Left kidney (tissue), 8 donors: ENCODE measurements around the gene LRCH4. TPM values are rescaled to one million over a fixed set of nuclear protein-coding genes. Genes with fewer than 3 reads are reported as not detected.

Experiments used
- DNase-seq: peaks from one replicate; pipeline ENCODE4 v3.0.0-alpha.2; 2013
- long read RNA-seq, 8 donors: transcript quantifications; one replicate each; lab custom pipeline, GENCODE V29; 2026
- polyA plus RNA-seq: library from polyadenylated mRNA; unstranded; fragments of 120-200 nt; gene quantifications from one replicate; pipeline ENCODE4 v1.2.1, GENCODE V29; 2013; ENCODE audit not compliant: insufficient read length

The LRCH4 gene
- polyA plus RNA-seq = 37.7 TPM
- long read RNA-seq, donor 1, transcript LRCH4-201 (18 exons, 2,552 nt) = major isoform, 7 of 11 reads
- long read RNA-seq, donor 1, partial matches to known transcripts = 0 of 11 reads
- long read RNA-seq, donor 1, other reads (novel, unspliced or antisense) = 0 of 11 reads
- long read RNA-seq, donor 2, transcript LRCH4-206 (2 exons, 571 nt) = major isoform, 9 of 15 reads
- long read RNA-seq, donor 2, transcript LRCH4-201 (18 exons, 2,552 nt) = minor isoform, 5 of 15 reads
- long read RNA-seq, donor 2, partial matches to known transcripts = 0 of 15 reads
- long read RNA-seq, donor 2, other reads (novel, unspliced or antisense) = 0 of 15 reads
- long read RNA-seq, donor 3, partial matches to known transcripts = 0 of 5 reads
- long read RNA-seq, donor 3, other reads (novel, unspliced or antisense) = 0 of 5 reads
- long read RNA-seq, donor 4, partial matches to known transcripts = 0 of 1 reads
- long read RNA-seq, donor 4, other reads (novel, unspliced or antisense) = 0 of 1 reads
- long read RNA-seq, donor 5, transcript LRCH4-201 (18 exons, 2,552 nt) = major isoform, 5 of 9 reads
- long read RNA-seq, donor 5, partial matches to known transcripts = 0 of 9 reads
- long read RNA-seq, donor 5, other reads (novel, unspliced or antisense) = 0 of 9 reads
- long read RNA-seq, donor 6, transcript LRCH4-206 (2 exons, 571 nt) = major isoform, 8 of 13 reads
- long read RNA-seq, donor 6, partial matches to known transcripts = 0 of 13 reads
- long read RNA-seq, donor 6, other reads (novel, unspliced or antisense) = 0 of 13 reads
- long read RNA-seq, donor 7, transcript LRCH4-201 (18 exons, 2,552 nt) = minor isoform, 9 of 23 reads
- long read RNA-seq, donor 7, transcript LRCH4-206 (2 exons, 571 nt) = major isoform, 11 of 23 reads
- long read RNA-seq, donor 7, partial matches to known transcripts = 0 of 23 reads
- long read RNA-seq, donor 7, other reads (novel, unspliced or antisense) = 0 of 23 reads
- long read RNA-seq, donor 8, partial matches to known transcripts = 0 of 4 reads
- long read RNA-seq, donor 8, other reads (novel, unspliced or antisense) = 0 of 4 reads

GRCh38 chr7:100585511-100586265, at the start of gene LRCH4:
TSS of gene LRCH4 (minus strand) at chr7:100586129. CDS start at chr7:100586100, 29 bp downstream.
- DNase-seq = no peak

DNA sequence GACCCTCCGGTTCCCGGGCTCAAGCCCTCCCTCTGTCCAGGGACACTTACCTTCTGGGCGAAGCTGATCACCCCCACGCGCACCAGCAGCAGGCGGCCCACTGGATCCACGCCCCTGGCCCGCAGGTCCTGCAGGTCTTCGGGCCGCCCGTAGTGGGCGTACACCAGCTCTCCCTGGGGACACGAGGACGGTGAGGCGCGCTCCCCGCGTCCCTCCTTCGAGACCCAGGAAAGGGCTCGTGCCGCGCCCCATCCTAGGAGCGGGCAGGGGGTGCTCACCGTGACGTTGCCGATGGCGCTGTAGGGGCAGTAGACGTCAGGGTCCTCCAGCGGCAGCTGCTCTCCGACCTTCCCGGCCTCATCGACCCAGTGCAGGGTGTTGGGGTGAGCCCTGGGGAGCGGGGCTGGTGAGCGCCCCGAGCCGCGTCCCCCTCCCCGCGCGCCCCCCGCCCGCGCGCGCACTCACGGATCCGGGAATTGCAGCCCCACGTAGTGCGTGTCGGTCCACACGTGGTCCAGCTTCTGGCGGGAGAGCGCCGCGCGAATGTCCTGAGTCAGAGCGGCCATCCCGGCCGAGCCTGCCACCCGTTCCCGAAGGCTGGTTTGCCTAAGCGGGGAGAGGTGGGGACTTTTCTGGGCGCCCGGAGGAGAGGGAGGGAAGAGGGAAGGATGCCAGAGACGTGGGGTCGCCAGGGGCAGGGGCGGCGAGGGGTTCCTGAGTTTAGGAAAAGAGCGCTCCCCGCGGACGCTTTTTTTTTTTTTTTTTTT, 47.2 kb upstream of the LRCH4 start:
- DNase-seq = no peak

DNA sequence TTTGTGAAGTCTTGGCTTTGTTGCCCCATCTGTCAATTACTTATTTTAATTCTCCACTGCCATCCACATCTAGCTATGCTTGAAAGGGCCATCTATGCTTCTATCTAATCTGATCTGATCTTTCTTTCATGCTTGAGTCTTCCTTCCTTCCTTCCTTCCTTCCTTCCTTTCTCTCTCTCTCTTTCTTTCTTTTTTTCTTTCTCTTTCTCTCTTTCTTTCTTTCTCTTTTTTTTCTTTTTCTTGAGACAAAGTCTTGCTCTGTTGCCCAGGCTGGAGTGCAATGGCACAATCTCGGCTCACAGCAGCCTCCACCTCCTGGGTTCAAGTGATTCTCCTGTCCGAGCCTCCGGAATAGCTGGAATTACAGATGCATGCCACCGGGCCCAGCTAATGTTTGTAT, 44.1 kb upstream of the LRCH4 start:
- DNase-seq = no peak

DNA sequence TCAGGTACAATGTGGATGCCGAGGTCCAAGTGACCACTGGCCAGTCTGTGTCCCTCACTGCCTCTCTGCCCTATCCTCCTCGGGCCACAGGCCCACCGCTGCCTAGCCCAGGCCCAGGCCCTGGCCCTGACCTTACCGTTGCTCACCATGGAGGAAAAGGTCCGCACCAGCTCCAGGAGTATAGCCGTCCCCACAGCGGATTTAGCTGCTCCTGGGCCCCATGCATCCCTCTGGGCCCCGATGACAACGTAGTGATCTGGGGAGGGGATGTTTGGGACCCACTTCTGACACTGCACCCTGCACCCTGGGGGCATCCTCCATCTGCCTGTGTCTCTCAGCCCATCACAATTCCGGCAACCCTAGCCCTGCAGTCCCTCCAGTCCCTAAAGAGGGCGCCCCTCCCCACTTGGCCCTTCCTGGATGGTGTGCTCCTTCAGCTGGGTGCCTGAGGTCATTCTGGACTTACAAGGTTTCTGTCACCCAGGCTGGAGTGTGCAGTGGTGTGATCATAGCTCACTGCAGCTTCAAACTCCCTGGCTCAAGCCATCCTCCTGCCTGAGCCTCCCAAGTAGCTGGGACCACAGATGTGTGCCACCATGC, 43.3 kb upstream of the LRCH4 start:
- DNase-seq = no peak

GRCh38 chr7:100627238-100627549, 41.3 kb upstream of the LRCH4 start:
- no peak for DNase-seq

- DNase-seq = peak; percentile 60
Measured at GRCh38 chr7:100626530-100627237, 40.8 kb upstream of the LRCH4 start.

DNA sequence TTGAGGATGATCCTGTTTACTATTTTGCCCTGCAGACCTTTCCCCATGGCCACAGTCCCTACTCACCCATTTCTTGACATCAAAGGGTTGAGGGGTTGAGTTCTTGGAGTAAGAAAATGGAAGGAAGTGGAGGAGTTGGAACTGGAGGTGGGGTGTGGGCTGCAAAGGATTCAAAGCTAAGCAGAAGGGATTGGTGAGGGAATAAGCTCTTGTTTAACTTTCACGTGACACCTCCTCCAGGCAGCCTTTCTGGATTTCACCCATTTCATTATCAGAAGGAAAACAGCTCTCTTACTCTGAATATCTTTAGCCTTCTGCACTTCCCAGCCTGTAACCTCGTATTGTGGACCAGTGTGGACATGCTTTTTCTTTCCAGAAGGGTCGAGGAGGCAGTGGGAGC, 40.1 kb upstream of the LRCH4 start:
- DNase-seq = no peak

DNA sequence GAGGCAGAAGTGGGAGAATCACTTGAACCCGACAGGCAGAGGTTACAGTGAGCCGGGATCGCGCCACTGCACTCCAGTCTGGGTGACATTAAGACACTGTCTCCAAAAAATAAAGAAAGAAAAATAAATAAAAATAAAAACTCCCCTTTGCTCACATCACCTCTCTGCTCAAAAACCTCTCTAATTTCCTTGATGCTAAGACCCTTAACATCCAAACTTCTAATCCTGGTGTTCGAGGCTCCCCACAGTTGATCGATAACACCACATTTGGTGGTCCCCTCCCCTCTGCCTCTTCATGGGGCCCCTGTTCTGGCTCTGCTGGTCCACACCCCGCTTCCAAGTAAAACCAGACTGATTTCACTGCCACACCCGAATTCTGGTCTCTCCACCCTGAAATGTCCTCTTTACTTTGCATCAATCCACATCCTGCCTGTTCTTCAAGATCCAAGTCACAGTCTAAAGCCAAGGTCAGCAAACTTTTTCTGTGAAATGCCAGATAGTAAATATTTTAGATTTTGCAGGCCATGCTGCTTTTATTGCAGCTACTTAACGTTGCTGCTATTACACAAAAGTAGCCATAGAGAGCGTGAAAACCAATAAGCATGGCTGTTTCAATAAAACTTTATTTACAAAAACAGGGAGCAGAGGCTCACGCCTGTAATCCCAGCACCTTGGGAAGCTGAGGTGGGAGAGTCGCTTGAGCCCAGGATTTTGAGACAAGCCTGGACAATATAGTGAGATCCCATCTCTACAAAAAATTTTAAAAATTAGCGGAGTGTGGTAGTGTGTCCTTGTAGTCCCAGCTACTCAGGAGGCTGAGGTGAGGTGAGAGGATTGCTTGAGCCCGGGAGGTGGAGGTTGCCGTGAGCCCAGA, 38.3 kb upstream of the LRCH4 start:
- no peak for DNase-seq

DNA sequence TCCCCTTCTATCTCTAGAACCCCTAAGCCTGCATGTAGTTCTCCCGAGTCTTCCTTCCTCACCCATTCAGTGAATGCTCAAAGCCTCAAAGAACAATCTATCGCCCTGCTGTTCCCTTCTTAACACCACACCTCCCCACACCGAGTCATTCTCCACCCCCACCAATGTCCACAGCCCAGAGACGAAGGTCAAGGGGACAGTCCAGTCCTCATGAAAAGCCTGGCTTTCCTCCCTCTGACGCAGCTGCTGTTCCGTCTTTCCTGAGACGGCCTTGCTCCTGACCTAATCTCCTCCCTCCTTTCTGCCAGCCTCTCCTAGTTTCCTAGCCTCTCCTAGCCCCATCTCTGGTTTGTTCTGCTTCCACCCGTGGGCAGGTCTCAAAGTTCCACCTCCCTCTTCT, 35.6 kb upstream of the LRCH4 start:
- no peak for DNase-seq

- no peak for DNase-seq
Measured at GRCh38 chr7:100620804-100621203, 34.9 kb upstream of the LRCH4 start.

DNA sequence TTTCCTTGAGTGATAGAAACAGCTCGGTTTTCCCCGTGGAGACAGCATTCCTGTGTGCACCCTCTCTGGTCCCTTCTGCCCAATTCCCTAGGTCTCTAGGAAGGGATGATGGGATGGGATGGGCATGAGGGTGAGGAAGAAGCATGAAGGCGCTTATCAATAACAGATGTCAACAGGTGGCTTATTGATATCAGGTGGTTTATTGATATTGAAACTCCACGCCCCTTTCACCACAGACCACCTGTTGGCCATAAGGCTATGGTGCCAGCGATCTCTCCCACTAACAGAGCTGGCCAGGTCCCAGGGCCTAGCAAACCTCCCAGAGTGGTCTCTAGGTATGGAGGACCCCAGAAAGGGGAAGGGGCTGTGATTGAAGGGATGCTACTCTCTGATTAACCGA, 34.3 kb upstream of the LRCH4 start:
- no peak for DNase-seq

DNA sequence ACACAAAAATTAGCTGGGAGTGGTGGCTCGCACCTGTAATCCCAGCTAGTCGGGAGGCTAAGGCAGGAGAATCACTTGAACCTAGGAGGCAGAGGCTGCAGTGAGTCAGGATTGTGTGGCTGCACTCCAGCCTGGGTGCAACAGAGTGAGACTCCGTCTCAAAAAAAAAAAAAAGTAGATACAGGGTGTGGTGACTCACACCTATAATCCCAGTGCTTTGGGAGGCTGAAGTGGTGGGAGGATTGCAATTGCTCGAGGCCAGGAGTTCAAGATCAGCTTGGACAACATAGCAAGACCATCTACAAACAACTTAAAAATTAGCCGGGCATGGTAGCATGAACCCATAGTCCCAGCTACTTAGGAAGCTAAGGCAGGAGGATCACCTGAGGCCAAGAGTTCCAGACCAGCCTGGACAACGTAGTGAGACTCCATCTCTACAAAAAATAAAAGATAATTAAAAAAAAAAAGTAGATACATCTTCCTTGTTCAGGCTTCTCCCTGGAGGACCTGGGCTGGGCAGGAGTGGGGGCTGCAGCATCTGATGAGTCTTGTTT, 28.5 kb upstream of the LRCH4 start:
- DNase-seq = no peak

DNA sequence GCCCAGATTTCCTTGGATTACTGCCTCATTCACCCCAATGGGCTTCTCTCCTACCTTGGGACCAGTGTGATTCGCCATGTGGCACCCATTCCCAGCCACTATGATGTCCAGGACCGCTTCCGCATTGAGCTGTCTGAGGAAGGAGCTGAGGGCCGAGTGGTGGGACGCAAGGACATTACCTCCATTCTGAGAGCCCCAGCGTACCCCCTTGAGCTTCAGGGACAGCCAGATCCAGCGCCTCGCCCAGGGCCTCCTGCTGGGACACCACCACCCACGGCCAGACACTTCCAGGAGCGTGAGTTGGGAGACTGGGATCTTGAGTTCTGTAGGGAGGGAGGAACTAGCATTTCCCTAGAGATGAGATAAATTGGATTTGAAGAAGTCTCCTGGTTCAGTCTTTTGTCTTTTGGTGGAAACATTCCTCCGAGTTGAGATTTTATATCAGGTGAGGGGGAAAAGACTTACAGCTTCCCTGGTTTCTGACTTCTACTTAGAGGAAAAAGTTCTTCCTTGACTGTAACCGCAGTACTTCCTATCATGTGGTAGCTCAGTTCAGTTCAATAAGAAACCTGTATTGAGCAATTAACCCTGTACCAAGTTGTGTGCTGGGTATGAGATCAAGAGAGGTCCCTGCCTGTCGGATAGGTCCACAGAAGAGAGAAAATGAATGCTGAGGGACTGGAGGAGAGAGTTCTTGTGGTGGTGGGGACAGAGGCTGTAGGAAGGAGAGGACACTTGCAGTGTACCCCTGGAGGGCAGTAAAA, 27.7 kb upstream of the LRCH4 start:
- no peak for DNase-seq

DNA sequence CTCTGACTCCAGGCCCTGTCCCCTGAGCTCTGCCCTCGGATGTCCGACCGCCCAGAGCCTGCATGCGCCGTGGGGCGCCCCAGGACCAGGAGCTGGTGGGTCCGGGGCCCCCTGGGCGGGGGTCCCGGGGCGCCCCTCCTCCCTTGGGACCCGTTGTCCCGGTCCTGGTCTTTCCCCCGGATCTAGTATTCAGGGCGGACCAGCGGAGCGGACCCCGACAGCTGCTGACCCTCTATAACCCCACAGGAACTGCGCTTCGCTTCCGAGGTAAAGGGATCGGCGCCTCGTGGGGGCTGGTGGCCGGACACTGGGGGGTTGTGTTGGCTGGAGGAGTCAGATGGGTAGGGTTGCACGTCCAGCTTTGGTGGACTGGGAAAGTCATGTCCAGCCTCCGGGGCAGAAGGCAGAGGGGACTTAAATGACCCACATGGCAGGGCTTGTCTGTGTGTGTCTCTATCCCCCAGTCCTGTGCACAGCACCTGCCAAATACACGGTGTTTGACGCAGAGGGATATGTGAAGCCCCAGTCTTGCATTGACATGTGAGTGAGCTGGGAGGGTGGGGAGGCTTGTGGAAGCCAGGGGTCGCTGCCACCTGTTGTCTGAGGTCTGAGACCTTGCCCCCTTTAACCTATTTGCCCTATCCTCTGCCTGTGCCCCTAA, 26.9 kb upstream of the LRCH4 start:
- DNase-seq = no peak

GRCh38 chr7:100611983-100612729, 26.2 kb upstream of the LRCH4 start, which contains the start of gene MOSPD3:
TSS of gene MOSPD3 (plus strand) at chr7:100612540. CDS start at chr7:100612792, 252 bp downstream.
- DNase-seq = peak; percentile 100

- DNase-seq = no peak
Measured at GRCh38 chr7:100609958-100610357, 24.0 kb upstream of the LRCH4 start.

DNA sequence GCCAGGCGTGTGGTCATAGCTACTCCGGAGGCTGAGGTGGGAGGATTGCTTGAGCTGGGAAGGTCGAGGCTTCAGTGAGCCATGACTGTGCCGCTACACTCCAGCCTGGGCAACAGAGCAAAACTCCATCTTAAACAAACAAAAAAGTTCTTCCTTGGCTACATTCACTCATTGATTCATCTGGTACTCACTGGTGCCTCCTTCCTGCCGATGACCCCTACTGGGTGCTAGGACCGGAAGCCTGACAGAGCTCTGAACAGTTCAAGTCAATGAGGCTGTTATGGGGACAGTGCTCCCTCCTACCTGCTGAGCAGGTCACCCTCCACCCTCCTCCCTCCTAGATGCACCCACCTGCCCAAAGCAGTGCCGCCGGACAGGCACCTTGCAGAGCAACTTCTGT, 21.2 kb upstream of the LRCH4 start:
- DNase-seq = no peak
